GM19395 (cell line): ENCODE results near the gene RNF44.
"Not testable (repeated sequence)": the region's sequence is repeated elsewhere in the genome, so short reads cannot be mapped to it uniquely, and the experiment has no call there.

Experiments used
- ATAC-seq: cut with Tn5 transposase; IDR thresholded peaks from one replicate; pipeline ENCODE4 v1.9.1; 2021; ENCODE audit warnings: mild to moderate bottlenecking, moderate library complexity; ENCODE audit not compliant: unreplicated experiment

RNF44 gene

DNA sequence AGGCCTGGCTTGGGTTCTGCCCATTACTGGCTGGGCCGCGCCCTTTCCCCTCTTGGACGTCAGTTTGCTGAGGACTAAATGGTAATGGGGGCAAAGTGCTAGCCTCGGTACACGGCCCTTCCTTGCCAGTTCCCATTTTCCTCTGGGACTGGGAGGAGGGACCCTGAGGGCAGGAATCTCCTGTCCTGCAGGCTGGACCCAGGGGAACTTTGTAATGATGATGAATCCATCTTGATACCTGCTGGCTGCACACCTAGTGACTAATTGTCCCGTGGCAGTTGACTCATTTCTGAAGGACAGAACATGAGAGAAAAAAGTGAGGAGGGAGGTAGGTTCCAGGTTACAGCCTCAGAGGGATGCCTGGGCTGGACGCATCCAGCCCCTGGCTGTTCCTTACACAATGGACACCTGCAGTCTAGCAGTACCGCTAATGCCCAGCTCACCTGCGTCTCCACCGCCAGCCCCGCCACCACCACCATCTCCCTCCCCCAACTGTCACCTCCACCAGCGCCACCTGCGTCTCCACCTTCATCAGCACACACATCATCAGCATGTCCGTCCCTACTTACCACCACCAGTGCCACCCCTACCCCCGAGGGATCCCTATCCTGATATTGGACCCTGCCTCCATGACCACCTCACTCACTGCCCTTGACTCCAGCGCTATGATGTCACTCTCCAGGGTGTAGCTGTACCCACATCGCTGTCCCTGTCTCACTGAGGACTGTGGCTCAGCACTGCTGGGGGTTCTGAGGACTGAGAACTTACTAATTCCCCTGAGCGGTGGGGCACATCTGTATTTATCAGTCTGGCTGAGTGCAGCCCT is 16.3 kb upstream of the RNF44 start:
- no peak for ATAC-seq

DNA sequence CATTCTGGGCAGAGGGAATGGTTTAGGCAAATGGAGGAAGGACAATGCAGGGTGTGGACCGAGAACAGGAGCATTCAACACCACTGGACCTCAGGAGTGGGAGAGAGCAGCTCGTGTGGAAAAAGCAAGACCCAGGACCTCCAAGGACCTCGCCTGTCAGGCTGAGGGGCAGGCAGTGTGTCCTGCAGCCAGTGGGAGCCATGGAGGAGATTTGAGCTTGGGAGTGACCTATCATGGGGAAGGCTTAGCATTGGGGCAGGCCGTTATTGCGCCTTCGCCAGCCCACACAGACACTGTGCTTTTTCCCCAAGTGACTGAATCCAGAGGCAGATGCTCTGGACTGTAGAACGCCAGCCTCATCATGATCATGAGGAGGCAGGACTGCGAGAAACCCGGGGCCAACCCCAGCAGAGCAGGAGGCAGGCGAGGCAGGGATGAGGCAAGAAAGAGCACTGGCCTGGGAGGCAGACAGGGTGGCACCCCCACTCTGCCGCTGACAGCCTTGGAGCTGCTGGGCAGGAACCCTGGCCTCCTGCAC is 15.2 kb upstream of the RNF44 start:
- ATAC-seq, result no peak

DNA sequence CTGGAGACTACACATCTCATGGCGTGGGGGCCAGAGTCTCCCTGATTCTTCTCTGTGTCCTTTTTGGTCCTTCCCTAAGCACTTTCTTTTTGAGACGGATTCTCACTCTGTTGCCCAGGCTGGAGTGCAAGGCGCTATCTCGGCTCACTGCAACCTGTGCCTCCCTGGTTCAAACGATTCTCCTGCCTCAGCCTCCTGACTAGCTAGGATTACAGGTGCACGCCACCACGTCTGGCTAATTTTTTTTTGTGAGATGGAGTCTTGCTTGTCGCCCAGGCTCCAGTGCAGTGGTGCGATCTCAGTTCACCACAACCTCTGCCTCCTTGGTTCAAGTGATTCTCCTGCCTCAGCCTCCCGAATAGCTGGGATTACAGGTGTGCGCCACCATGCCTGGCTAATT is 13.7 kb upstream of the RNF44 start:
- not testable (repeated sequence) for ATAC-seq

DNA sequence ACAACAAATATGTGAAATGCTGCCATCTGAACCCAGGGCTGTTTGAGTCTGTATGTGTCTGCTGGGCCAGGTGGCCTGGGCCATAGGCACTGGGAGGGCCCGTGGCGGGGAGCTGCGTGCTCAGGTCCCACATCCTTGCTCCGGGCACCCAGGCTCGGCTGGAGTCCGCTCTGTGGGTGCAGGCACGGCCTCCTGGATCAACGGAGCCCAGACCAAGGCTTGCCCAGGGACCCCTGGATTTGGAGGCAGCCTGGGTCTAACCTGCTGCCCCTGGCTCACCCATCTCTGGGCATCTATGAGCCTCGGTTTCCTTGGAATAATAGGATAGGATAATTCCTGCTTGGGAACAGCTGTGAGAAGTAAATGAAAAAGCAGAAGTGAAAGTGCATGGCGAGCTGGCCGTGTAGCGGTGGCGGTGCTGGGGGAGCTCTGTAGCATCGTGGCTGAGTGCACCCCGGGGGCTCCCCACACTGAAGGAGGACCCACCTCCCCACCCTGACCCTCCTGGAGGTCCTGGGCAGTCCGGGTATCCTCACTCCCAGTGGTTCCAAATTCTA is 13.2 kb upstream of the RNF44 start:
- no peak for ATAC-seq

DNA sequence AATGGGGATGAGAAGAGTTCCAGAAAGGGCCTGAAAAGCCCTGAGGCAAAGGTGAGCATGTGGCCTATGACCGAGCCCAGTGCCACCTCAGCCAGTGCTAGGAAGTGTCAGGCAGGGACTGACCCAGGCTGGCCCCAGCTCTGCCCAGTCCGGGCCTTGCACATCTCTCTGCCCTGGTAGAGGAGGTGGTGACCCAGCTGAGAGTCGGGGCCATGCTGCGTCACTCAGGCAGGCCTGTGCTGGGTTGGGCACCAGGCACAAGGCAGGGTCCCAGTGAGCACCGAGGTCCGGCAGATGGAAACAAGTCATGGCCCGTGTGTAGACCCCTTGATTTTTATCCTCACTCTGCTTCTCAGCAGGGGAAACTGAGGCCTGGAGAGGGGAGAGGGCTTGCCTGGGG is 12.7 kb upstream of the RNF44 start:
- ATAC-seq, result no peak

DNA sequence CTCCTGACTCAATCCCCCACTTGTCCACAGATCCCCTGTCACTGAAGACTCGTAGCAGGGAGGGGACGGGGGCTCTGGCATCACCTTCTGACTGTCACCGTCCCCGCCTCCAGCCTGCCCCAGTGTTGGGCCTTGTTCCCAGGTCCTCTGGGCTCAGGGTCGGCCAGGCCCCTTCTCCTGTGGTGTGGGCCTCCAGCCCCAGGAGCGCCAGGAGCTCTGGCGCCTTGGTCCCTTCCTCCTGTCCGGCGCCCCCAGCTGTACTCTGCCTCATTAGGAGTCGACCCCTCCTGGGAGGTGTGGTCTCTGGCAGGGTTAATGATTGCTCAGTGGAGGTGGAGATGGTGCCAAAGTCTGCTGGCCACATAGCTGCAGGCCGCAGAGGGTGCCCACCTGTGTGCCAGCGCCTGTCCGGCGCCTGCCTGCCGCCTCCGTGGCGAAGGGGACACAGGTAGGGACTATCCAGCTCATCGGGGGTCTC is 11.8 kb upstream of the RNF44 start, which contains the start of gene CDHR2:
TSS of gene CDHR2 (plus strand) at position 376 of the 478 bp plus-strand sequence. CDS start 16,011 bp downstream, outside the sequence.
- ATAC-seq, result no peak

DNA sequence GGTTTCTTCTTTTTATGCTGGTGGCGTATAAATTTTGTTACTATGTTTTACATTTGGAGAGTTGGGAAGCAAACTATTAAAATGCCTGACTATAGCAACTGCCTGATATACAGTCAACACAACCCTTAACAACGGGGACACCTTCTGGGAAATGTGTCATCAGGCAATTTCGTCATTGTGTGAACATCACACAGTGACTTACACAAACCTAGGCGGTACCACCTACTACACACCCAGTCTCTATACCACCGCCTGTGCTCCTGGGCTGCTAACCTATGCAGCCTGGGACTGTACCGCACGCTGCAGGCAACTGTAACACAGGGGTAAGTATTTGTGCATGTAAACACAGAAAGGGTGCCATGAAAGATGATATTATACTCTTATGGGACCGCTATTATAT is 10.6 kb upstream of the RNF44 start:
- no peak for ATAC-seq

DNA sequence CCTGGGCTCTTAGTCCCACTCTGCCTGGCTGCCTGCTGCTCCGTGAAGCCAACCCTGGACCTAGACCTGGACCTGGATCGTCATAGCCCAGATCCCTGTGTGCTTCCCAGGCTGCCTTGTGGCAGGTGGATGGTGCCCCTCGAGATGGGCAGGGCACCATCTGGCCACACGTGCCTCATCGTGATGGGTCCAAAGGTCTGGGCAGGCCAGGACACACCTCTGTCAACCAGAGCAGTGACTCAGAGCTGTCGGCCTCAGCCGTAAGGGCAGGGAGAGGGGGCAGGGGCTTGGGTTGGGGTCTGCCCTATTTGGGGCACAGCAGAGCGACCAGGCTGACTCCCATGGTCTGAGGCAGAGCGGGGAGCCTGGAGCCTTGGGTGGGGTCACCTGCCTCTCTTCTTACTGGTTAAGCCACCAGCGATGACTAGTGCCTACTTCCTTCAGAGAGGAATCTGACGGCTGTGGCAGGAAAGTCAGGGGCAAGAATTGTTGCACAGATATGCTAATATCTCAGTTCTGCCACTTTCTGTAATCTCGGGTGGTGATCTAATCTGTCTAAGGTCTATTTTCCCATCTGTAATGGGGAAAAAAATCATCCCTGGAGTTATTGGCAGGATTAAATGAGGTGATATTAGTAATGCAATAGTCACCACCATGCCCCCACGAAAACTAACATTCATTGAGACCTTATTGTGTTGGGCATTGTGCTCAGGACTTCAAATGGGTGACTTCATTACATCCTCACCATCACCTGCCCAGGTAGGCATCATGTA is 8.7 kb upstream of the RNF44 start:
- no peak for ATAC-seq

DNA sequence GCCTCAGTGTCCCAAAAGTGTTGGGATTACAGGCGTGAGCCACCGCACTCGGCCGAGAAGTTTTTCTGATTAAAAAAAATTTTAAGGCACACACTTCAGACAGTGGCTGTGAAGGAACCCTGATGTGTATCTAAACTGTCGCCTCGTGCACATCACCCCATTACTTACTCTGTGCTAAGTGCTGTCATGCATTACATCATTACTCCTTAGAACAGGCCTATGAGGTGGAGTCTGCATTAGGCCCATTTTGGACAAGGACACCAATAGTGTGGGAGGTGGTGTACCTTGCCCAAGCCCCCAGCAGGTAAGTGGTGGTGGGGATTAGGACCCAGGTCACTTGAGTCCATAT is 8.2 kb upstream of the RNF44 start:
- no peak for ATAC-seq

DNA sequence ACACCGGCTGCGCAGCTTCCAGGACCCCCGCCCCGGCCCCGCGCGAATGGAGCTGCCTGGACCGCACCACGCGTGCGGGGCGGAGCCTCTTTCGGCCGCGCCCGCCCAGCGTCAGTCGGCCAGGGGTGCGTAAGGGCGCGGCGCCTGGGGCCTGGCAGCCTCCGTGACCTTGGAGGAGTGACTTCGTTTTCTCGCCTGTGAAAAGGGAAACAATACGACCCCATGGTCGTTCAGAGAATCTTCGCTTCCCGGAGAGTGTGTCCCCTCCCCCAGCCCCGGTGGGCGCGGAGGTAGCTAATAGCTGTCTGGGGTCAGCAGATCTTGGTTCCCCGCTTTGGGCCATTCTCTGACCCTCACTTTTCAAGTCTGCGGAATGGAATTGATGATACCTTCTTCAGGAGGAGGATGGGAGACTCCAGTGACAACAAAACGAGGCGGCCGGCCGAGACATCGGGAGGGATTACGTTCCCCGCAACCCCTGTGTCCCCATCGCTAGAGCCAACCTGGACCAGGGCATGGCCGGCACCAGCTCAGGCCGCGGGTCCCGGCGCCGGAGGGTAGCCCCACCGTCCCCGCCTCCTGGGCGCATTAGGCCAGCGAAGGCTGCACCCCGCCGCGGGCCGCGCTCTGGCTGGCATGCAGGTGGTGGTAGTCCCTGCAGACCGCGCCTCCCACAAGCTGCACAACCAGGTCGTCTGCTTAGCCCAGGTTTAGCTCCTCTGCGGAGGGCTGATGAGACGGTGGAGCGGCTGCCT is 6.4 kb upstream of the RNF44 start:
- ATAC-seq, result peak; percentile 67

DNA sequence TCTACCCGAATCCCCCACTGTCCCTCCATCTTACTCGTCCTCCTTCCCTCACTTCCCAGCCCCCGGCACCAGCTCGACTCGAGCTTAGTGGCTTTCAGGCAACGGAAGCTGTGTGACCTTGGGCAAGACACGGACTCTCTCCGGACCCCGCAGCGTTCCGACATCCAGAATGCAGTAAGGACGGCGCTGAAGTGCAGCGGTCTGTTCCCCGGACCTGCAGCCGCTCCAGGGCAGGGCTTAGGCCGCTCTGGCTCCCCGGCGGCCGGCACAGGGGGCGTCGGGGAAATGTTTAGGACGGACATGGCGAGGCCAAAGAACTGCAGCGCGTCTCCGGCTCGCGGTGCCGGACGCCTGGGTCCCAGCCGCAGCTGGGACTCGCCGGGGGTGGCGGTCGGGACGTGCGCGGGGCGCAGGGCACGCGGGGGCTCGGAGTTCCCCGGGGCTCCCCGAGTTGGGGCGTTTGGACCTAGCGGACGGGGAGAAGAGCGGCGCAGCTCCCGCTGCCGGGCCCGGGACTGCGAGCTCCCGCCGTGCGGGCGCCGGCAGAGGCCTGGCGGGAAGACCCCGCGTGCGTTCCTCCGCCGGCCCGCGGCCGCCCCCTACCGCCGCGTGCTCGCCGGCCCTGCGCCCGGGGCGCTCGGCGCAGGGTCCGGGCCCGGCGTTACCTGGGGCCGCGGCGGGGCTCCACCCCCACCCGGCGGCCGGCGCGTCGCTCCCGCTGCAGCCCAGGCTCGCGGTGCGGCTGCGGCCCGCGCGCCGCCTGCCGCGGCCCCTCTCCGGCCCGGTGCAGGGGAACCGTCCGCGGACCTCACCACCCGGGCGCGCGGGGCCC is 5.6 kb upstream of the RNF44 start:
- ATAC-seq, result peak; percentile 46

DNA sequence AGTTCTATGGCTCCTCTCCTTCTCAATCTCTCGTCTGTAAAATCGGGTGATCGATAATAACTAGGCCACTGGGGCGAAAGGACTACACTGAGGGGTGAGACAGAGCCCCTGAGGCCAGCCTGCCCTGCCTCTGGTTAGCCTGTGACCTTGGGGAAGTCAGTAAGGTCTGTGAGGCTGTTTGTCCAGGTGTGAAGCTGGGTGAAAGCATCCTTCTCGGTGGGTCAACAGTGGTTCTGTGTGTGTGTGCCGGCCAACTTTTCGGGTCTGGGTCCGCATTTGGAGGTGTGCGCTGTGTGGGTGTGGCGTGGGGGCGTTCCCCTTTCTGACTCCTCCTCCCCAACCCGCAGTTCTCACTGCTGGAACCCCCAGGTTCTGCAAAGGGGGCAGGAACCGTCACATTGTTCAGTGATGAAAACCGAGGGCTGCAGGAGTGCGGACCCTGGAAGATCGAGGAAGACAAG is 5.0 kb upstream of the RNF44 start:
- ATAC-seq, result no peak

DNA sequence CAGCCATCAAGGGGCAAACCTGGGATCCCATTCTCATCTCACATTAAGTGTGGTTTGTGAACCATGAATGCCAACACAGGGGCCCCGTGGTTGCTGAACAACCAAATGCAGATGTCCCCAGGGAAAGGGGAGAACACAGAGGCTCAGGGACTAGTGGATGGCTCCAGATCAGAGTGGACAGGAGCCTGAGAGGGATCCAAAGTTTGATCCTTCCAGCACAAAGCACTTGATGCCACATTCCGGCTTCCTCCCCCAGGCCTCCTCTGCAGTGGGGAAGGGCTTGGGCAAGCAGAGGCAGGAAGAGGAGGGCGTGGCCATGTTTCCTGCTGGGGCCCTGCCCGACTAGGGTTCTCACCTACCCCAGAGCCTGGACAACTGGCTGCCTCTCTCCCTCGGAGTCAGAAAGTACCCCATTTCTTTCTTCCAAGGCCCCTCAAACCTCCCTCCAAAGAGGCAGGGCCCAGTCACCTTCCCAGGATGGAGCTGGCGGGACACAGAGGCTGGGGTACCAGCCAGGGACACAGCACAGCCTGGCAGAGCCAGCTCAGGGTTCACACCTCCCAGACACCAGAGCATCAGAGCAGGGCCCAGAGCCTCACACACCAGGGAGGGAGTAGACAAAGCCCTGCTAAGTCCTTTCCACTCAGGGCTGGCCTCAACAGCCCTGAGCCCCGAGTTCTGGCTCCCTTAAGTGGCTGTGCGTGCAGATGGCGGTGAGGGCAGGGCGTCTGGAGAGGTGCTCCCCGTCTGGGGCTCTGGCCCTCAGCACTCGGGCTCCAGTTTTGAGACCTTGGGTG is 4.3 kb upstream of the RNF44 start:
- ATAC-seq, result no peak

DNA sequence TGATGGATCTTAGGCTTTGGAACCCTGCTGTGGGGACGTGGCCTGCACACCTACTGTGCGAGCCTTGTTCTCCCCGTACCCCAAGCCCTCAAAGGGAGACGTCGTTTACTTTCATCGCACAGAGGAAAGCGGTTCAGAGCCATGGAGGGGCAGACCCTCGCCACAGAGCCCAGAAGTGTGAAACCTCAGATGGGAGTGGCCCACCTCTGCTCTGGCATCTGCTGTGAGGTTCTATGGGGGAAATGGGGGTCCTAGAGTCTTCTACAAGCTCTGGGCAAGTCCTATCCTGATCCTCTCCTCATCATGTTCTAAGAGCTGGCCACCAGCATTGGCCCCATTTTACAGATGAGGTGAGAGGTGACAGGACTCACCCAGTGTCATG is 3.7 kb upstream of the RNF44 start:
- no peak for ATAC-seq

DNA sequence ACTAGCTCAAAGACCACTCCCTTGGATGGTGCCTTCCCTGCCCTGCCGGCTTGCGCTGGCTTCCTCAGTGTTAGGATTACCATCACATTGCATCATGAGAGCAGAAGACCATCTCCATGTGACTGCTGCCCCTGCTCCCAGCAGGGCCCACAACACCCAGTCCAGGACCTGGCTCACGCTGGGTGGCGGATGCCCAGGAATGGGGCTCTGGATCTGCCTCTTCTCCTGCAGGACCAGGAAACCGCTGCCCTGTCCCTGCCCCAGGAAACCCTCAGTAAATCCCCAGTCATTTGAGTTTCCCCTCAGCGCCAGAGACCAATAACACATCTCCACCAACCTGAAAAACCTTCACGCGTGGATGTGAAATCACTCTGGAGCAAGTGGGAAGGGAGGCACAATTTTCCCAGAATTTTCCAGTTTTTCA is 3.3 kb upstream of the RNF44 start:
- ATAC-seq, result no peak

DNA sequence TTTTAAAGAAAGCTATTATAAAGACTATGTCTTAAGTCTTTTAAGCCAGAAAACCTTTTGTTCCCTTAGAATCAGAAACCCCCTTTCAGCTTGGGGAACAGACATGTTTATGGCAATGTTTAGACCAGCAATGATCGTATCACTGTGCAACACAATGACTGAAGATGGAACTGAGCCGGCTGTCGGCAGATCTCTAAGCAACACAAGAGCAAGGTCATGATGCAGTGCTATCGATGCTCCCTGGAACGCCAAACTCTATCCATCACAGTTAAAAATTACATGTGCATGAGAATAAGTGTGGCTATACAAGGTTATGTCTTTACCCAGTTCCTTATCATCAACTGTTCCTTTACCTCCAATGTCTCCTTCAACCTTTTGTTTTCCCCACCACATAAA is 1.8 kb upstream of the RNF44 start:
- no peak for ATAC-seq

DNA sequence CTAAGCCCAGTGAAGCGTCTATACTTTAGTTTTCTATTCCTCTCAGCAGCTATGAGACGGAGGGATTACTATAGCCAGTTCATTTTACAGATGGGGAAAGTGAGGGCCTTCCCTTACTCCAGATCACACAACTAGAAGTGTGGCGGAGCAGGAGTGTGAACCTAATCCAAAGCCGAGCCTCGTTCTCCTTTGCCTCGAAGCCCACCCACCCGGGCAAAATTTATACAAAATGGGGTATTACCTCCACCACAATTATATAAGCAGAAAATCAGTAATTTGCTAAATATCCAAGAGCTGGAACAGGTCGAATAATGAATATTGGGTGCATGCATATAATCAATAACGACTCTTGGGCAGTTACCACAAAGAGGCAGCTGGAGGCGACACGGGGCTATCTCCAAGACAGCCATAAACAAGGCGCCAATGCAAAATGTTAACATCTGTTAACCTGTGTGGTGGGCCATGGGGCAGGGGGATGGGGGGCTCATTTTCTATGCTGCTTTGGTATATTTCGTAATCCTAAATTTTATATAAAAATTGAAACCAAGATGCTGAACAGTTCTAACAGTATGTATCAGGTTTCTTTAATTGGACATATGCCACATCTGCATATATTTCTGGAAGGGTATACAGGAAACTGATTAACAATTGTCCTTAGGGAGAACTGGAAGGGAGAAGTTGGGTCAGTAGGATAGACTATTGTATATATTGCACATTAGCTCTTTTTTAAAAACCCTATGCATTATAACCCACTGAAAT is 1.2 kb upstream of the RNF44 start:
- no peak for ATAC-seq

DNA sequence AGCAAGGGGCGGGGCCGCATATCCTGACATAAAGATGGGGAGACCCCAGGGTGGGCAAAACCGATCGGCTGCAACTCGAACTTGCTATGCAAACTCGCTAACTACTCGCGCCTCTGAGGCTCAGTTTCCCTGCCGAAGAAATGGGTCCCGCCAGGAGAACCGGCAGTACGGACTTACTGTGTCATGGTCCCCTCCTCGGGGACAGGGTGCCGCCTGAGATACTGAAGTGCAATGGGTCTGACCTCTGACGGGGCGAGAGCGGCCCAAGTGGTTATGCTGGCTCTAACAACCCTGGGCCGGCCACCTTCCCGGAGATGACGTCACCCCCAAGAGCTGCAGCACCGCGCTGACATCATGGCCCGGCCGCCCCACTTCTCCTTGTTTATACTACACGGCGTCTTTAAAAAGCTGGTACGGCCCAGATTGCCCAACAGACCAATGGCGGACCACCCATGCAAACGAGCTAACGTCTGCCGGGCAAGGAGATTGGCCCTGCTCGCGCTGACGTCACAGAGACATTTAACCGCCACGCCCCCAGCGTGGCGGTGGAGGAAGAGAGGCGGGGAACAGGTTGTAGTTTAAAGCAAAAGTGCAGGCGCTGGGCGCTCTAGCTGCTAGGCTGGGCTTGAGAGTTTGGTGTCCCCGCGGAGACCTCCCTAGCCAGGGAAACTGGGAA is 490 bp upstream of the RNF44 start:
- ATAC-seq, result peak; percentile 69
